Measurements from ENCODE around the gene FANCC. TPM values are rescaled to one million over a fixed set of nuclear protein-coding genes. Genes with fewer than 3 reads are reported as not detected.

Gene FANCC
- total and polyA plus RNA-seq, 2 of the 13 experiments (the other 11 are each of a cell fraction or from before 2014, with no cell fraction given): 7.4 to 8.6 TPM

DNA sequence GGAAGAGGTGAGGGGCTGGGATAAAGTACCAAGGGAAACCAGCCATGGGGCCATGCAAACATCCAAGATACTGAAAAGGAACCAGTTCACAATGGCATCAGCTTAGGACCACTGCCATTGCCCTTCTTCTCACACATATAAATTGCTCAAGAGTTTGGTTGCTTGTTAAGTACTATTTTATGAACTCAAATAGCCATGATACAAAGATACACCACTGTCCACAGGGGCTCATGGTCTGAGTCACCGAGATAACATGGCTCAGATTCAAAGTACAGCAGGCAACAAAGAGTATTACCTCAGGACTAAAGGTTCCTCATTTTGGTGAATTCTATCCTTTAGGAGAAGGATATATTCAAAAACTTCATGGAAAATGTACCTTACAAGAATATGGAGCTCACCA is 55.6 kb downstream of the FANCC start:
- H3K36me3 ChIP-seq (replicated peaks in 1 of 2; ENCODE audit: control insufficient read depth in 1 of 2, insufficient read depth in 2 of 2, low read length in 2 of 2): no peaks in the 10 kb centered on the region
- H4K20me1 ChIP-seq (ENCODE audit: insufficient read depth, low read length): no peaks in the 10 kb centered on the region
- in situ Hi-C loops (cut with HindIII; ENCODE audit: extremely low pct_ligation_motif_present, low pct_unique_long_range_greater_than_20kb): no loop called here
- peak; percentile 69 for DNase-seq (ENCODE audit: low spot score)
- H3K9ac ChIP-seq (ENCODE audit: insufficient read depth, low read depth, low read length): no peak overlapping the region
- FAIRE-seq: no peak
- no peak overlapping the region for H3K27ac ChIP-seq (ENCODE audit: extremely low read length, insufficient read depth, low read length)
- WGBS (ENCODE audit: low lambda C conversion rate): 22% methylated on average over 1 of the region's 1 CpG
- H2AFZ ChIP-seq (ENCODE audit: low read length): no peak overlapping the region
- no peaks in the 10 kb centered on the region for H3K9me3 ChIP-seq (ENCODE audit: low read length)
- no TSS peak for BruUV-seq (replicated peaks)
- peaks cover 10% of the 10 kb centered on the region for H3K79me2 ChIP-seq (ENCODE audit: insufficient read depth, low read length)
- peak; percentile 94 for ATAC-seq
- CTCF ChIA-PET (ENCODE audit: low intra/inter-chr PET ratio, low total read pairs): no interaction called here
- peak overlapping the region; percentile 36 for H3K4me2 ChIP-seq (ENCODE audit: low read depth, low read length)
- no peaks in the 10 kb centered on the region for H3K27me3 ChIP-seq (ENCODE audit: control insufficient read depth in 1 of 2, insufficient read depth in 2 of 2, low read length in 2 of 2)
- no peak overlapping the region for H3K4me3 ChIP-seq (replicated peaks in 1 of 3; ENCODE audit: insufficient read depth in 1 of 3, low read depth in 2 of 3, low read length in 3 of 3)
- intact Hi-C loops (cut with micrococcal nuclease; ENCODE audit: unreplicated experiment): no loop called here
- POLR2A ChIA-PET: no interaction called here
- peaks cover 25% of the 10 kb centered on the region for H3K4me1 ChIP-seq (ENCODE audit: insufficient read depth, low read length)
- TF ChIP-seq ZNF644 (CRISPR knock-in tag; IDR thresholded peaks at IDR 0.05; ENCODE audit: low read depth) (0 out of 2 replicates have a peak, but pooled peaks have one; percentile 50), ZNF614 (CRISPR knock-in tag; IDR thresholded peaks at IDR 0.05; ENCODE audit: borderline replicate concordance) (no peak), ZNF792 (CRISPR knock-in tag; IDR thresholded peaks at IDR 0.05) (no peak), CEBPB (IDR thresholded peaks at IDR 0.05; ENCODE audit: borderline replicate concordance, low read depth, low read length) (peak; percentile 14; the same call in 1 of the 2 replicates), ZNF407 (CRISPR knock-in tag; IDR thresholded peaks at IDR 0.05; ENCODE audit: not compliant biosample characterization) (no peak), ZNF878 (CRISPR knock-in tag; IDR thresholded peaks at IDR 0.05) (no peak), HNF4A (CRISPR knock-in tag; IDR thresholded peaks at IDR 0.05) (peak; percentile 40), FOSL2 (CRISPR knock-in tag; IDR thresholded peaks at IDR 0.05) (peak; percentile 71), EHMT2 (IDR thresholded peaks at IDR 0.05; ENCODE audit: borderline replicate concordance, low read depth, low read length) (peak; percentile 68; the same call in 1 of the 2 replicates), CEBPG (CRISPR knock-in tag; IDR thresholded peaks at IDR 0.05) (peak; percentile 46), ARID3A (IDR thresholded peaks at IDR 0.05; ENCODE audit: low read depth, low read length) (peak; percentile 61; the same call in 1 of the 2 replicates), ZNF326 (CRISPR knock-in tag; IDR thresholded peaks at IDR 0.05; ENCODE audit: borderline replicate concordance) (no peak)
- TF ChIP-seq, protein P1, sequence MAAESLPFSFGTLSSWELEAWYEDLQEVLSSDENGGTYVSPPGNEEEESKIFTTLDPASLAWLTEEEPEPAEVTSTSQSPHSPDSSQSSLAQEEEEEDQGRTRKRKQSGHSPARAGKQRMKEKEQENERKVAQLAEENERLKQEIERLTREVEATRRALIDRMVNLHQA (CRISPR knock-in tag; IDR thresholded peaks at IDR 0.05): no peak
- TF ChIP-seq, protein P2, sequence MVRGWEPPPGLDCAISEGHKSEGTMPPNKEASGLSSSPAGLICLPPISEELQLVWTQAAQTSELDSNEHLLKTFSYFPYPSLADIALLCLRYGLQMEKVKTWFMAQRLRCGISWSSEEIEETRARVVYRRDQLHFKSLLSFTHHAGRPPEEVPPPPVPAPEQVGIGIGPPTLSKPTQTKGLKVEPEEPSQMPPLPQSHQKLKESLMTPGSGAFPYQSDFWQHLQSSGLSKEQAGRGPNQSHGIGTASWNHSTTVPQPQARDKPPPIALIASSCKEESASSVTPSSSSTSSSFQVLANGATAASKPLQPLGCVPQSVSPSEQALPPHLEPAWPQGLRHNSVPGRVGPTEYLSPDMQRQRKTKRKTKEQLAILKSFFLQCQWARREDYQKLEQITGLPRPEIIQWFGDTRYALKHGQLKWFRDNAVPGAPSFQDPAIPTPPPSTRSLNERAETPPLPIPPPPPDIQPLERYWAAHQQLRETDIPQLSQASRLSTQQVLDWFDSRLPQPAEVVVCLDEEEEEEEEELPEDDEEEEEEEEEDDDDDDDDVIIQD (CRISPR knock-in tag; IDR thresholded peaks at IDR 0.05; ENCODE audit: low read depth): peak; percentile 14; the same call in 1 of the 2 replicates
